NCI-H146 treated with DMSO at 0.1 percent for 48 hours (cell line): ENCODE measurements around the gene PRPH2.
A peak's percentile ranks its signal among the peaks of the same experiment; 100 is the strongest.

Experiments
- DNase-seq: peaks from one replicate; lab custom pipeline; 2025; ENCODE audit not compliant: unreplicated experiment; lab: John Stamatoyannopoulos, UW

The PRPH2 gene

GRCh38 chr6:42722497-42722896, at the start of gene PRPH2:
Gene PRPH2, minus strand, starts transcription at chr6:42722597. Its CDS starts 263 bp downstream, at chr6:42722334.
- no peak for DNase-seq

GRCh38 chr6:42771741-42772100, 49.3 kb upstream of the PRPH2 start:
- DNase-seq: no peak

DNA sequence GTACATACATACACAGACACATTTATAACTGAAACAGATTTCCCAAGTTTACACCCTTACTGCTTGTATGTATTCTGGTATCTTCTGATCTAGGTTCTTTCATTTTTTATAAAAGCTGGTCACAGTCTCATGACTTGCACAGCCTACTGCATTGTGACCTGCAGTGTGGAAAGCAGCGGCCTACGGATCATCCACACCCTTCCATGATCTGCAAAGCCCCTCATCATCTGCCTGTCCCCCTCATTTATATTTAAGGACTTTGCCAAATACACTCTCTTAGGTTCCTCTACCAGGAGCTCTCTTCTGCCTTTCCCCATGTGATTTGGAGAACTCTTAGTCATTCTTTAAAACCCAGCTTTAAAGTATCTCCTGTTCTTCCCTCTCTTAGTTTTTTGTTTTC, 47.4 kb upstream of the PRPH2 start:
- no peak for DNase-seq

- no peak for DNase-seq
Measured at GRCh38 chr6:42769051-42769450, 46.7 kb upstream of the PRPH2 start.

GRCh38 chr6:42766163-42766670, 43.8 kb upstream of the PRPH2 start:
- DNase-seq: no peak

DNA sequence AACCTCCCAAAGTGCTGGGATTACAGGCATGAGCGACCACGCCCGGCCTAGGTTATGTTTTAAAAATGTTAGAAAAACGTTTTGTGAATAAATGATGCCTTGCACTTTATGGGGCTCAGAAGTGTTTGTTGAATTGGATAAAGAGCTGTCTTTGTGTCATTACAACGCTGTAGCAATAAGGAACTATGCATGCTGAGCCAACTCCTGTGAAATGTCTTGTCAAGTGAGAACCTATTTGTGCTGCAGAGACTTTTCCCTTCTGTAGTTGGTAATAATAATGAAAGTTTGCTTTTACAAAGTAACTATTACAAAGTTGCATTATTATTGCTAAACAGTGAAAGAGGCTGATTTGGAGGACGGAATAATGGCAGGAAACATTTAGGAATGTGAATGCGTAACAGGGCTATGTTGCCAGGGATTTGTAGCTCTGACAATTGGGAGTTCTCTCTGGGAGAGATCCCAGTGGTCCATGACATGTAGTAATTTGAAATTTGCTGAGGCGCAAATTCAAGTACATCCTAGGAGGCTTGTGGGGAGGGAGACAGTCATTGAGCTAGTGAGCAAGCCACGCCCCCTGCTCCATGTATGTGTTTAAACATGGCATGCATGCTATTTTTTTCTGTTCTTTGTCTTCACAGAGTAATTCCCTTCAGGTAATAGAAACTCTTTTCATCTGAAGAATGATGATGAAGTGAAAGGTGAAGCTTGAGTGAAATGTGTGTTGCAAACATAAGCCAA, 42.7 kb upstream of the PRPH2 start:
- DNase-seq: no peak

GRCh38 chr6:42762950-42763349, 40.6 kb upstream of the PRPH2 start:
- no peak for DNase-seq

GRCh38 chr6:42762426-42762859, 40.0 kb upstream of the PRPH2 start:
- no peak for DNase-seq

GRCh38 chr6:42761287-42762067, 39.1 kb upstream of the PRPH2 start:
- DNase-seq: no peak

- no peak for DNase-seq
Measured at GRCh38 chr6:42758756-42759430, 36.5 kb upstream of the PRPH2 start.

DNA sequence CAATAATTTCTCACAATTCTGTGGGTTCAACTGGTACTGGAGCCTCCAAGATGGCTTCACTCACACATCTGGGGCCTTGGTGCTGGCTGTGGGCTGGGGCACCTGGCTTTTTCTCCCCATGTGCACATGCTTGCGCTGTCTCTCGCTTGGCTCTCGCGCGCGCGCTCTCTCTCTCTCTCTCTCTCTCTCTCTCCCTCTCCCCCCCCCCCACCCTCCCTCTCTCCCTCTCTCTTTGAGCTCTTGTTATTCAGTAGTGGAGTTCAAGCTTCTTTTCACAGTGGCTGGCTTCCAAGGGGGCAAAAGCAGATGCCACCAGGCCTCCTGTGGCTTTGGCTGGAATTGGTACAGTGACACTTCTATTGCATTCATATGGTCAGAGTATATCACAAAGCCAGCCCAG, 34.3 kb upstream of the PRPH2 start:
- no peak for DNase-seq

GRCh38 chr6:42754759-42755158, 32.4 kb upstream of the PRPH2 start:
- DNase-seq: no peak

DNA sequence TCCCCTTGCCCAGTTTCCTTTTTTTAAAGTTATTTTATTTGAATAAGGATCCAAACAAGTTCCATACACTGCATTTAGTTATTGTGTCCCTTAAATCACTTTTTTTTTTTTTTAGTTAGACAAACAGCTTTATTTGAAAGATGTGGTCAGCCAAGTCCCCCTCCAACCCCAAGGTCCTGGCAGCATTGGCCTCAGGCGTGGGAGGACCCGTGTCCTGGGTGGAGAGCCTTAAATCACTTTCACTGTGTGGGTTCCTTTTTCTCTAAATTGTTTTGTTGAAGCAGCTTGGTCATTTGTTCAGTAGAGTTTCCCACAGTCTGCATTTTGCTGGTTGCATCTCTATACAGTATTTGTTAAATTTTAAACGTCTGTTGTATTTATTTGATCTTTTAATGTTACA, 28.7 kb upstream of the PRPH2 start:
- DNase-seq: no peak

GRCh38 chr6:42748203-42748898, 26.0 kb upstream of the PRPH2 start:
- no peak for DNase-seq

GRCh38 chr6:42746463-42747391, 24.3 kb upstream of the PRPH2 start:
- peak; percentile 96 for DNase-seq

DNA sequence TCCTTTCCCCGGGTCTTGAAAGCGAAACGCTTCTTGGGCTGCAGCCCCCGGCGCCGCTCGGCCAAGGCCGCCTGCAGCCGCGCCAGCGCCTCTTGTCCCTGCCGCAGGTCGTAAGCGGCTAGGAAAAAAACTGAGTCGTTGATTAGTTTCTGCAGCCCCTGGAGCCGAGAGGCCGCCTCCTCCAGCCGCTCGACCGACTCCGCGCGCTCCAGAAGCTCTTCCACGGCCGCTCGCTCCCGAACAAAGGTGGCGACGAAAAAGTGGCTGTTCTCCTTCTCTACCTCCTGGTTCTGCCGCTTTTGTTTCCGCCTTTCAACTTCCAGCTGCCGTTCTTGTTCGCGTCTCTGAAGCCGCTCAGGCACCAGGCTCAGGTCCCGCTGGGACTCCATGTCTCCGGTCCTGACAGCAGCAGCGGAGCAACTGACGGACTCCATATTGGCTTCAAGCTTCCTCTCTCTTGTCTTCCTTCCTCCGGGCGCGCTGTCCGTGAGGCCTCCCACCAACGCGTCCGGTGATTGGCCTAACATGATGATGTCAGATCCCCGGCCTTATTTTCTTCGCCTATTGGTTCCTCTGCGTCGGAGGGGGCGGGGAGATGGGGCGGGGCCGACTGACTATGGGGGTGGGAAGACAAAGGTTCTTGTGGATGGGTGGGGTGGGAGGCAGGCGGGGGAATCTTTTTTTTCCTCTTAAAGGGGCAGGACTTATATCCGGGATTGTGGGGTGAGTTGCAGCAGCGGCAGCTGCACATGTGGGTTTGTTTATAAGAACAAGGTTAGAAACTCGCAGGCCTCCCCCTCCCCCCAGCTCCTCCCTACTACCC, 23.5 kb upstream of the PRPH2 start, which contains the start of gene TBCC:
TBCC (minus strand) TSS at position 464 of the 823 bp plus-strand sequence; CDS start at position 434, 30 bp downstream.
- peak; percentile 99 for DNase-seq

DNA sequence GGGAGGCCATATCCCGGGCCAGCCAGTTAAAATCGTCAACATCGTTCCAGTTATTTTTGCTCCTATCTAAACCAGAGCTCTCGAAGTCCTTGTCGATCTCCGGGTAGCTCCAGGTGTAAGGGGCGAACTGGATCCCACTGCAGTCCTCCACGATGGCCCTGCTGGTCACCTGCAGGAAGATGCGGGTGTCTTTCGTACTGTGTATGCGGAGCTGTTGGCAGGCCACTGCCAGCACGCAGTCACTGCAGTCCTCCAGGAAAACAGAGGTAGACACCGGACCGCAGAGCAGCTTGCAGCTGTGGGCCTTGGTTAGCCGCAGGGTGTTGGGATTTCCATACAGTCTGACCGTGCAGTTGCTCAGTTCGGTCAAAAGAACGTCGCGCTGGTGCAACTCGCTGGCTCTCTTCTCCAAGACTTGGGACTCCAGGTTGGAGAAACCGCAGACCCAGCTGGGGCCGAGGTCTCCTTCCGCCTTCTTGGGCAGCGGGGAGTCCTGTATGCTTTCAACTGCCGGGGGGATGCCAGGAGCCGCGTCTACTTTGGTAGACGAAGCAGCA, 22.8 kb upstream of the PRPH2 start:
- DNase-seq: peak; percentile 50

GRCh38 chr6:42744351-42744893, 22.0 kb upstream of the PRPH2 start:
- DNase-seq: no peak
